HepG2 (cell line): Measurements from ENCODE around the gene EXOC5. TPM values are rescaled to one million over a fixed set of nuclear protein-coding genes. Genes with fewer than 3 reads are reported as not detected.

ENCODE experiments used
- ATAC-seq: fragments of 200-7000 bp; cut with Tn5 transposase; 3 replicates; pipeline ENCODE4 v1.9.1; 2020; ENCODE audit warnings: mild to moderate bottlenecking, moderate library complexity
- Bru-seq: library from RNA; stranded (reverse); fragments of 400-500 nt; gene quantifications from one replicate; lab custom pipeline; 2021; lab: Mats Ljungman, UMichigan
- BruChase-seq, 2 experiments: library from RNA; stranded (reverse); fragments of 400-500 nt; gene quantifications; one replicate each; lab custom pipeline; 2021; lab: Mats Ljungman, UMichigan
- BruUV-seq: library from RNA; stranded (reverse); fragments of 400-500 nt; replicated peaks from 2 replicates; lab custom pipeline; 2021; lab: Mats Ljungman, UMichigan
- CTCF ChIA-PET: fragments of 300-600 bp; formaldehyde crosslinking; extraction: SDS; loops from one replicate; lab custom pipeline; 2021; ENCODE audit warnings: low total read pairs, inconsistent platforms, low intra/inter-chr PET ratio; lab: Yijun Ruan, JAX
- POLR2A ChIA-PET: fragments of 350-600 bp; sonication (Branson Sonifier 250); formaldehyde crosslinking; loops from one replicate; lab custom pipeline; 2020; ENCODE audit warnings: antibody characterized with exemption, inconsistent platforms; lab: Yijun Ruan, JAX
- DNase-seq: peaks from one replicate; pipeline ENCODE4 v3.0.0-alpha.2; 2015; ENCODE audit warnings: low spot score
- FAIRE-seq: peaks from 3 replicates; lab custom pipeline; 2011; peaks lifted over from hg19 to GRCh38; lab: Jason Lieb, UNC
- H2AFZ ChIP-seq: one replicate; pipeline ENCODE4 v1.6.1; 2011; ENCODE audit warnings: low read length, inconsistent platforms
- H3K27ac ChIP-seq: fragments of 300-600 bp; 3 replicates; pipeline ENCODE4 v1.8.0; 2011; ENCODE audit warnings: mixed run types, mild to moderate bottlenecking, mixed read lengths, low read length, inconsistent platforms; ENCODE audit not compliant: insufficient read depth; ENCODE audit errors: extremely low read length
- H3K27me3 ChIP-seq, 2 experiments: fragments of 200-600 bp in 1 of 2; 2 replicates in 1 of 2; 3 replicates in 1 of 2; pipeline versions ENCODE4 v1.6.0 to v1.8.0; 2011; ENCODE audit warnings: low read length in 2 of 2, mild to moderate bottlenecking in 2 of 2, moderate library complexity in 2 of 2, inconsistent platforms in 1 of 2; ENCODE audit not compliant: insufficient read depth in 2 of 2, control insufficient read depth in 1 of 2
- H3K36me3 ChIP-seq, 2 experiments: fragments of 200-600 bp in 1 of 2; replicated peaks in 1 of 2; 2 replicates in 1 of 2; 3 replicates in 1 of 2; pipeline versions ENCODE4 v1.5.1 to v1.8.0; 2011; ENCODE audit warnings: low read length in 2 of 2, inconsistent platforms in 1 of 2; ENCODE audit not compliant: insufficient read depth in 2 of 2, control insufficient read depth in 1 of 2
- H3K4me1 ChIP-seq: 2 replicates; pipeline ENCODE4 v1.5.1; 2012; ENCODE audit warnings: low read length, inconsistent platforms; ENCODE audit not compliant: insufficient read depth
- H3K4me2 ChIP-seq: 2 replicates; pipeline ENCODE4 v1.6.0; 2011; ENCODE audit warnings: low read depth, low read length, inconsistent platforms
- H3K4me3 ChIP-seq, 3 experiments: fragments of 200-600 bp in 1 of 3; sonication (generic), shearing (Covaris generic) in 1 of 3; replicated peaks in 1 of 3; 2 replicates each; pipeline ENCODE4 v1.5.1; 2011 to 2016; ENCODE audit warnings: low read length in 3 of 3, inconsistent platforms in 2 of 3, low read depth in 2 of 3, mild to moderate bottlenecking in 2 of 3, control low read depth in 1 of 3, mixed read lengths in 1 of 3; ENCODE audit not compliant: insufficient read depth in 1 of 3
- H3K79me2 ChIP-seq: one replicate; pipeline ENCODE4 v1.6.1; 2011; ENCODE audit warnings: low read length, inconsistent platforms; ENCODE audit not compliant: insufficient read depth
- H3K9ac ChIP-seq: 2 replicates; pipeline ENCODE4 v1.6.0; 2011; ENCODE audit warnings: mild to moderate bottlenecking, low read depth, low read length, inconsistent platforms; ENCODE audit not compliant: insufficient read depth
- H3K9me3 ChIP-seq: 2 replicates; pipeline ENCODE4 v1.5.1; 2012; ENCODE audit warnings: mild to moderate bottlenecking, low read length
- H4K20me1 ChIP-seq: 2 replicates; pipeline ENCODE4 v1.6.0; 2011; ENCODE audit warnings: inconsistent platforms, mild to moderate bottlenecking, low read length, moderate library complexity; ENCODE audit not compliant: insufficient read depth
- ETV5 ChIP-seq: IDR thresholded peaks from 2 replicates; pipeline ENCODE4 v1.6.1; 2018; ENCODE audit warnings: missing biosample characterization, missing genetic modification reagents, inconsistent platforms, borderline replicate concordance
- FOXJ3 ChIP-seq: sonication (generic); formaldehyde crosslinking; IDR thresholded peaks from 2 replicates; pipeline ENCODE4 v1.4.0; 2020; ENCODE audit warnings: missing genetic modification reagents, mild to moderate bottlenecking, borderline replicate concordance
- JARID2 ChIP-seq: sonication (generic); formaldehyde crosslinking; IDR thresholded peaks from 2 replicates; pipeline ENCODE4 v1.8.1; 2023; ENCODE audit warnings: missing genetic modification reagents, inconsistent platforms; ENCODE audit not compliant: insufficient replicate concordance
- TRIM24 ChIP-seq: sonication (generic); formaldehyde crosslinking; IDR thresholded peaks from 2 replicates; pipeline ENCODE4 v1.8.0; 2022; ENCODE audit warnings: mild to moderate bottlenecking, missing genetic modification reagents
- ZNF737 ChIP-seq: sonication (generic); formaldehyde crosslinking; IDR thresholded peaks from 2 replicates; pipeline ENCODE4 v1.5.0; 2020; ENCODE audit warnings: missing genetic modification reagents, mild to moderate bottlenecking, borderline replicate concordance
- WGBS: methylation state at CpG from one replicate; pipeline ENCODE4 v1.1.6; 2017; ENCODE audit warnings: low lambda C conversion rate; 5-methylcytosine and 5-hydroxymethylcytosine counted together
- in situ Hi-C: cut with HindIII; loops from 2 replicates; pipeline ENCODE4 v1.10.0; 2017; ENCODE audit warnings: low pct_unique_long_range_greater_than_20kb; ENCODE audit not compliant: extremely low pct_ligation_motif_present
- intact Hi-C: fragments of 100-400 bp; cut with micrococcal nuclease; formaldehyde crosslinking; loops from one replicate; pipeline ENCODE4 v1.10.0; 2022; ENCODE audit not compliant: unreplicated experiment
- long read RNA-seq, 2 experiments: library from RNA in 1 of 2; library from polyadenylated mRNA in 1 of 2; stranded (forward) in 1 of 2; unstranded in 1 of 2; transcript quantifications; one replicate each; pipeline ENCODE4 v2.0.0, GENCODE V29; 2019 to 2022
- polyA minus RNA-seq, 3 experiments: library from RNA; depleted of rRNA, polyadenylated mRNA; stranded (reverse); fragments of >200 nt; gene quantifications; 2 replicates each; pipeline ENCODE4 v1.2.3, GENCODE V29; 2011; ENCODE audit warnings: low replicate concordance in 1 of 3
- polyA plus RNA-seq, 8 experiments: library from polyadenylated mRNA; depleted of rRNA in 3 of 8; stranded (reverse) in 7 of 8; unstranded in 1 of 8; fragments of >200 nt; fragmentation: Illumina TruSeq in 4 of 8; extraction: Trizol in 4 of 8; gene quantifications; 2 replicates each; pipeline versions ENCODE4 v1.2.1 to v1.2.3, GENCODE V29; 2011 to 2016; ENCODE audit warnings: low read depth in 4 of 8, missing spikeins in 1 of 8, mixed read lengths in 1 of 8; ENCODE audit not compliant: insufficient read depth in 1 of 8
- total RNA-seq, 5 experiments: library from RNA; depleted of rRNA; stranded (reverse); fragments of >200 nt; fragmentation: Illumina TruSeq; extraction: Trizol; gene quantifications; 2 replicates each; pipeline ENCODE4 v1.2.3, GENCODE V29; 2016; ENCODE audit warnings: low read depth in 1 of 5
- TF ChIP-seq, protein P1 (sequence below): sonication (generic); formaldehyde crosslinking; IDR thresholded peaks from 2 replicates; pipeline ENCODE4 v1.5.1; 2020; ENCODE audit warnings: missing genetic modification reagents, mild to moderate bottlenecking, borderline replicate concordance
- TF ChIP-seq, protein P2 (sequence below): IDR thresholded peaks from 2 replicates; pipeline ENCODE4 v1.6.1; 2016; ENCODE audit warnings: missing genetic modification reagents, missing compliant biosample characterization
- TF ChIP-seq, protein P3 (sequence below): sonication (generic); formaldehyde crosslinking; IDR thresholded peaks from 2 replicates; pipeline ENCODE4 v1.4.0; 2020; ENCODE audit warnings: missing genetic modification reagents

Gene EXOC5, protein sequence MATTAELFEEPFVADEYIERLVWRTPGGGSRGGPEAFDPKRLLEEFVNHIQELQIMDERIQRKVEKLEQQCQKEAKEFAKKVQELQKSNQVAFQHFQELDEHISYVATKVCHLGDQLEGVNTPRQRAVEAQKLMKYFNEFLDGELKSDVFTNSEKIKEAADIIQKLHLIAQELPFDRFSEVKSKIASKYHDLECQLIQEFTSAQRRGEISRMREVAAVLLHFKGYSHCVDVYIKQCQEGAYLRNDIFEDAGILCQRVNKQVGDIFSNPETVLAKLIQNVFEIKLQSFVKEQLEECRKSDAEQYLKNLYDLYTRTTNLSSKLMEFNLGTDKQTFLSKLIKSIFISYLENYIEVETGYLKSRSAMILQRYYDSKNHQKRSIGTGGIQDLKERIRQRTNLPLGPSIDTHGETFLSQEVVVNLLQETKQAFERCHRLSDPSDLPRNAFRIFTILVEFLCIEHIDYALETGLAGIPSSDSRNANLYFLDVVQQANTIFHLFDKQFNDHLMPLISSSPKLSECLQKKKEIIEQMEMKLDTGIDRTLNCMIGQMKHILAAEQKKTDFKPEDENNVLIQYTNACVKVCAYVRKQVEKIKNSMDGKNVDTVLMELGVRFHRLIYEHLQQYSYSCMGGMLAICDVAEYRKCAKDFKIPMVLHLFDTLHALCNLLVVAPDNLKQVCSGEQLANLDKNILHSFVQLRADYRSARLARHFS
- total RNA-seq (2016; rRNA removed; fragmentation: Illumina TruSeq; extraction: Trizol) (43.8 and 76.6 TPM in 2 replicates), polyA plus RNA-seq (2011; rRNA removed) (12.1 and 15.1 TPM in 2 replicates), polyA minus RNA-seq (2011; rRNA and poly(A)+ RNA removed; ENCODE audit: low replicate concordance) (7.5 and 11.4 TPM in 2 replicates), Bru-seq, nascent RNA (percentile 76 among the genes with signal in this experiment), BruChase-seq, experiment 1, labeled RNA remaining after a 6-hour chase (percentile 82 among the genes with signal in this experiment), BruChase-seq, experiment 2, labeled RNA remaining after a 2-hour chase (percentile 77 among the genes with signal in this experiment)
- total RNA-seq (2016; cell fraction: cytosol; rRNA removed; fragmentation: Illumina TruSeq; extraction: Trizol; ENCODE audit: low read depth), result 11.7 and 14.1 TPM in 2 replicates
- total RNA-seq (2016; cell fraction: insoluble cytoplasmic fraction; rRNA removed; fragmentation: Illumina TruSeq; extraction: Trizol), result 45.0 and 72.8 TPM in 2 replicates
- 37.8 and 39.6 TPM in 2 replicates for total RNA-seq (2016; cell fraction: membrane; rRNA removed; fragmentation: Illumina TruSeq; extraction: Trizol)
- 26.9 and 28.1 TPM in 2 replicates for total RNA-seq (2016; cell fraction: nucleus; rRNA removed; fragmentation: Illumina TruSeq; extraction: Trizol)
- polyA plus RNA-seq (2011; cell fraction: cytosol; rRNA removed), result 7.2 and 11.3 TPM in 2 replicates
- polyA plus RNA-seq (2011; cell fraction: nucleus; rRNA removed), result 5.2 and 7.2 TPM in 2 replicates
- polyA plus RNA-seq (2012), result 18.6 and 23.2 TPM in 2 replicates
- polyA plus RNA-seq (2016; cell fraction: cytosol; fragmentation: Illumina TruSeq; extraction: Trizol; ENCODE audit: low read depth), result 3.3 and 4.7 TPM in 2 replicates
- 47.1 and 53.1 TPM in 2 replicates for polyA plus RNA-seq (2016; cell fraction: insoluble cytoplasmic fraction; fragmentation: Illumina TruSeq; extraction: Trizol; ENCODE audit: low read depth)
- polyA plus RNA-seq (2016; cell fraction: membrane; fragmentation: Illumina TruSeq; extraction: Trizol; ENCODE audit: low read depth), result 14.6 and 15.6 TPM in 2 replicates
- polyA plus RNA-seq (2016; cell fraction: nucleus; fragmentation: Illumina TruSeq; extraction: Trizol; ENCODE audit: insufficient read depth, low read depth), result 19.0 and 22.3 TPM in 2 replicates
- polyA minus RNA-seq (2011; cell fraction: cytosol; rRNA and poly(A)+ RNA removed), result 17.1 and 20.3 TPM in 2 replicates
- 28.6 and 33.4 TPM in 2 replicates for polyA minus RNA-seq (2011; cell fraction: nucleus; rRNA and poly(A)+ RNA removed)
- long read RNA-seq, experiment 1, full-length matches to known transcripts, result 5 of 11 reads
- long read RNA-seq, experiment 1, partial matches to known transcripts, result 6 of 11 reads
- long read RNA-seq, experiment 1, other reads (novel, unspliced or antisense), result 0 of 11 reads
- long read RNA-seq, experiment 2, partial matches to known transcripts, result 0 of 37 reads
- long read RNA-seq, experiment 2, other reads (novel, unspliced or antisense), result 36 of 37 reads

DNA sequence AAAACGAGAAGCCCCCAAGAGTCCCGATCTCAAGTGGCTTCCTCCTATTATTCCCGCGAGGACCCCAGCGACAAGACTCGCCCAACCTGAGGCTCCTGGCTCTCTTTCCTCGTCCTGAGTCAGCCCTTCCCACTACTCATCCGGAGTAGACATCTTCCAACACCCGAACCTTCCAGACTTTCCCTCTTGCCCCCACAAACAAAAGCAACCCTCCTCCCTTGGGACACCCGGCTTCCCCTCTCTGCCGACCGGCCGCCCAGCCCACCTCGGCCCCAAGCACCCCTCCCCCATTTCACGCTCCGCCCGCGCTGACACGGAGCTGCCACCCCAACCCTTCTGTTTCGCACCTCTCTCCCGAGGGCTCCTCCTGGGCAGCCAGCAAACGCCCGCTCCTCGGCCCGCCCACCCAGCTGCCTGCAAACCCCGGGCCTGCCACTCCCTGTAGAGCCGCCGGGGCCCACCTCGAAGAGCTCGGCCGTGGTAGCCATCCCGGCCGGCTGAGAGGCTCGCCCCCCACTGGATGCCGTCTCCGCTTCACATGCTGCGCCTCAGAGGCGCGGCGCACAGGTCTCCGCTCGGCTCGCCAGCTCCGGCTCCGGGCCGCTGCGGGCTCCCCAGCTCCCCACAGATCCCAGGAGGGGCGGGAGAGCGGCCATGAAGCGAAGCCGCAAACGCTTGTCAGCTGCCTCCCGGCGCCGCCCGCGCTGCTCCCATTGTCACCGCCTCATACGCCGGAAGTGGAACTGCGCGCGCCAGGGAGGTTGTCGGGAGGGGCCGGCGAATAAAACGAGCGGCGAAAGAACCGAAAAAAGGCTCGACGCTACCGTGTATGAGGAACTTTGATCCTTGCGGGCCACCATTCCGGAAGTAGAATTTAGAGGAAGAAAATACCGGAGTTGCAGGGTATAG is at the start of gene EXOC5, which contains the start of gene AP5M1:
EXOC5 (minus strand) TSS at position 745 of the 909 bp plus-strand sequence; CDS start at position 488, 257 bp downstream.
AP5M1 (plus strand) TSS at position 811 of the 909 bp plus-strand sequence. CDS start 344 bp downstream, outside the sequence.
- Histone ChIP-seq H3K4me3 (peak within 1 kb of the TSS; percentile 63 to 94 (median 84)), H3K27me3 (no peaks in the 10 kb centered on the region; a peak in 1 of 5 replicates), H3K36me3 (no peaks in the 10 kb centered on the region), H3K9ac (peak within 1 kb of the TSS; percentile 90), H3K27ac (peak within 1 kb of the TSS; percentile 90), H3K4me2 (peak within 1 kb of the TSS; percentile 75), H3K79me2 (peaks cover 76% of the 10 kb centered on the region), H4K20me1 (peaks cover 9% of the 10 kb centered on the region), H2AFZ (no peak within 1 kb of the TSS), H3K9me3 (no peaks in the 10 kb centered on the region), H3K4me1 (peaks cover 56% of the 10 kb centered on the region)
- WGBS, result under 1% methylated on average over 55 of the region's 76 CpGs
- intact Hi-C loops, result loop anchor here (2.0 to 5.0 kb wide), 2 partner anchors 22 to 124 kb away; partner anchors contain the start of gene NAA30
- CTCF ChIA-PET, result no interaction called here
- FAIRE-seq (peak; percentile 66), DNase-seq (peak; percentile 86), ATAC-seq (peak; percentile 95)
- in situ Hi-C loops, result no loop called here
- POLR2A ChIA-PET, result interaction anchor here (0.7 to 2.1 kb wide), 6 partner anchors 10 to 122 kb away, joined by 3 to 7 read pairs (median 3); partner anchors contain the start of gene NAA30
- BruUV-seq, result no TSS peak
- TF ChIP-seq JARID2 (no peak), TRIM24 (no peak), ETV5 (CRISPR knock-in tag) (peak; percentile 85), ZNF737 (CRISPR knock-in tag) (no peak), FOXJ3 (CRISPR knock-in tag) (no peak)
- TF ChIP-seq, protein P1, sequence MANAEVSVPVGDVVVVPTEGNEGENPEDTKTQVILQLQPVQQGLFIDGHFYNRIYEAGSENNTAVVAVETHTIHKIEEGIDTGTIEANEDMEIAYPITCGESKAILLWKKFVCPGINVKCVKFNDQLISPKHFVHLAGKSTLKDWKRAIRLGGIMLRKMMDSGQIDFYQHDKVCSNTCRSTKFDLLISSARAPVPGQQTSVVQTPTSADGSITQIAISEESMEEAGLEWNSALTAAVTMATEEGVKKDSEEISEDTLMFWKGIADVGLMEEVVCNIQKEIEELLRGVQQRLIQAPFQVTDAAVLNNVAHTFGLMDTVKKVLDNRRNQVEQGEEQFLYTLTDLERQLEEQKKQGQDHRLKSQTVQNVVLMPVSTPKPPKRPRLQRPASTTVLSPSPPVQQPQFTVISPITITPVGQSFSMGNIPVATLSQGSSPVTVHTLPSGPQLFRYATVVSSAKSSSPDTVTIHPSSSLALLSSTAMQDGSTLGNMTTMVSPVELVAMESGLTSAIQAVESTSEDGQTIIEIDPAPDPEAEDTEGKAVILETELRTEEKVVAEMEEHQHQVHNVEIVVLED, result peak; percentile 93
- TF ChIP-seq, protein P2, sequence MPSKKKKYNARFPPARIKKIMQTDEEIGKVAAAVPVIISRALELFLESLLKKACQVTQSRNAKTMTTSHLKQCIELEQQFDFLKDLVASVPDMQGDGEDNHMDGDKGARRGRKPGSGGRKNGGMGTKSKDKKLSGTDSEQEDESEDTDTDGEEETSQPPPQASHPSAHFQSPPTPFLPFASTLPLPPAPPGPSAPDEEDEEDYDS (CRISPR knock-in tag), result peak; percentile 58
- TF ChIP-seq, protein P3, sequence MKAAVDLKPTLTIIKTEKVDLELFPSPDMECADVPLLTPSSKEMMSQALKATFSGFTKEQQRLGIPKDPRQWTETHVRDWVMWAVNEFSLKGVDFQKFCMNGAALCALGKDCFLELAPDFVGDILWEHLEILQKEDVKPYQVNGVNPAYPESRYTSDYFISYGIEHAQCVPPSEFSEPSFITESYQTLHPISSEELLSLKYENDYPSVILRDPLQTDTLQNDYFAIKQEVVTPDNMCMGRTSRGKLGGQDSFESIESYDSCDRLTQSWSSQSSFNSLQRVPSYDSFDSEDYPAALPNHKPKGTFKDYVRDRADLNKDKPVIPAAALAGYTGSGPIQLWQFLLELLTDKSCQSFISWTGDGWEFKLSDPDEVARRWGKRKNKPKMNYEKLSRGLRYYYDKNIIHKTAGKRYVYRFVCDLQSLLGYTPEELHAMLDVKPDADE (CRISPR knock-in tag), result no peak
